Eye (tissue), 1 donor: Measurements from ENCODE around the gene CEP104.
"Not testable (repeated sequence)": the region's sequence is repeated elsewhere in the genome, so short reads cannot be mapped to it uniquely, and the experiment has no call there.

Source experiments
- DNase-seq: peaks from one replicate; pipeline ENCODE4 v3.0.0-alpha.2; 2015

Gene CEP104

DNA sequence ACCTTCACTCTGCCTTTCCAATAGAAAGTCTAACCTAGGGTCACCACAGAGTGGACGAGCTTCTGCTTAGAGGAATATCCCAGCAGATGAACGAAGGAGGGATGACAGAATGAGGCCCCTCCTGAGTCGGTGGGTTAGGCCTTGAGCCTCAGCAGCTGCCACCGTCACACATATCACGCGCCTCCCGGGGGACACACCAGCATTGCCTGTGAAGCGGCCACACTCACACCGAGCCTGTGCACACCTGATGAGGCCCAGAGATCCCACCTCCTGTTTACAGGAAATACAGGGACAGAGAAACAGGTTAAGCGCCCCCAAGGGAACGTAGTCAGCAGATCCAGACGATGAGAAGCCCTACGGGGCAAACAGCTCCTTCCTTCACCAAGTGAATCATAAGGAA is 35.6 kb downstream of the CEP104 start:
- peak; percentile 88 for DNase-seq

GRCh38 chr1:3821004-3821403 is 36.0 kb downstream of the CEP104 start:
- peak; percentile 94 for DNase-seq

GRCh38 chr1:3820316-3820715 is 36.7 kb downstream of the CEP104 start:
- no peak for DNase-seq

GRCh38 chr1:3819771-3820200 is 37.2 kb downstream of the CEP104 start:
- DNase-seq = peak; percentile 66

GRCh38 chr1:3817821-3818597 is 39.0 kb downstream of the CEP104 start:
- no peak for DNase-seq

DNA sequence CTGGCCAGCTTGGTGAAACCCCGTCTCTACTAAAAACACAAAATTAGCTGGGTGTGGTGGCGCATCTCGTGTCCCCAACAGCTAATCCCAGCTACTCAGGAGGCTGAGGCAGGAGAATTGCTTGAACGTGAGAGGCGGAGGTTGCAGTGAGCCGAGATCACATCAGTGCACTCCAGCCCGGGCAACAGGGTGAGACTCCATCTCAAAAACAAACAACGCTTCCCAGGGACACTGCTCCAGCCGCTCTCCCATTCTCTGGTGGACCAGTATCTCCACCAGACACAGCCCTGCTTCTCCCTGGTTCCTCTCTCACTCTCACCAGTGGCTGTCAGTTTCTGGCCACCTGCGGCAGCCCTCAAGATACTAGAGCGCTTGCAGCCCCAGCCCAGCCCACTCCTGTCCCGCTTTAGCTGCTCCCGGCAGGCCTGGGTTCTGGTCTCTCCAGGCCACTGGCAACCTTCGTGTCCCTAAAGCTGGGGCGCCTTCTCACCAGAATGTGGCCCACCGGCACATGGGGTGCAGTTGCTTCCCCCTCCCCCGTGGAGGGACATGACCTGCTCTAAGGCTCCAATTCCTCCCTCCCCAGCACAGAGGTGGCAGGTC is 39.8 kb downstream of the CEP104 start:
- DNase-seq = no peak

GRCh38 chr1:3816331-3817137 is 40.5 kb downstream of the CEP104 start:
- DNase-seq = no peak

DNA sequence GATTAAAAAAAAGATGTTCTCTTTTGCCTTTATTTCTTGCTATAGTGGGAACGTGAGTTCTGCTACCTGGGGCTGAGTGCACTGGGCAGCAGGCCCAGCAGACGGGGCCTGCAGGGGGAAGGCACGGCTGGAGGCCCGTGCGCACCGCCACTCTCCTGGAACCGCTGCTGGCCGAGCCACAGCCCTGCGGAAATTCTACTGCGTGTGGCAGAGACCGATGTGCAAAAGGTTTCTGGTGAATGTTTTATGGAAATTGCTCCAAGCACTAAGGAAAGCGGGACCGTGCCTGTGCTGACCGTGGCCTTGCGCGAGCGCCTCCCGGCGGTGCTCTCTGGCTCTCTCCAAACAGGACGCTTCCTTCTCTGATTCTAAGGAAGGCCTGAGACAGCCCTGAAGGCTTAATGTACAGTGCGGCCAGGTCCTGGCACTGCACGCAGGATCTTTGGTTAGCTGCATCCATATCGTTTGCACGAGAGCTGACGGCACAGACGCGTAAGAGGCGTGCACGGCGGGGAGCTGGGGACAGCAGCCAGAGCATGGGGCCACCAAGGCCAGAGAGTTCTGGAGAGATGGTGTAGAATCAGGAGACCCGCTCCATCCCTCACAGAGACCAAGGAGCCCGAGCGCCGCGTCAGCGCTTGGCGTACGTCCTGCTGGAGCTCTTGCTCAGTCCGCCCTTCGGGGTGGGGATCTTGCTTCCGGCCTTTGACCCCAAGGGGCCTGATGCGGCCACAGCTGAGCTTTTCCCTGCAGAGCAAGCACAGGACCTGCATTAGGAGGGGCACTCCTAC is 42.0 kb downstream of the CEP104 start:
- no peak for DNase-seq

DNA sequence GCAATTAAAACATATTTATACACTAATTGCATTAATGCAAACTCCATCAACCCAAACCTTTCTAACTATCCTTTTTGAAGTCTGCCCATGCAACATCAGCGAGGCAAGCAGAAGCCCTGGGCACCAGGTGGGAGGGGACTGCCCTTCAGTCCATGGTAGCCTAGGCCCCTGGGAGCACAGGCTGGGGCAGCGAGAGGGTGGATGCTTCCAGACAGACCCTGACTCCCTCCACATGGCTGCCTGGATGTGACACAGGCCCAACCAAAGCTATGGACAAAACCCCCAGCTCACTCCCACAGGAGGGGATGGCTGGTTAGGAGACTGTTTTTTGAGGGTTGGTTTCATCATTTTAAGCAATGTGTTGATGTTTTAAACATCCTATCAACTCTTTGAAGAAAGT is 42.9 kb downstream of the CEP104 start:
- no peak for DNase-seq

DNA sequence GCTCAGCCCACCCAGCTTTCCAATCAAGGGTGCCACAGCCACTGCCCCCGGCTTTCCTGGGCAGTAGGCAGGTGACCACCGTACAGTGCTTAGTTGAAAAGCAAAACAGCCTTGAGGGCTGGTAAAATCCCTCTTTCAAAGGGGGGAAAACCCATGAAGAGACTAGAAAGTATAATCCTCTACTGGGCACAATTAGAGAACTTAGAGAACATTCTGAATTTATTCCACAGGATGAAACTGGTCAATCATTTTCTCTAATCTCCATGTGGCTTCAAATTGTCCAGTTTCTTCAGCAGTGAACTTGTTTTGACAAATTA is 45.5 kb downstream of the CEP104 start:
- DNase-seq = no peak

- not testable (repeated sequence) for DNase-seq
Measured at GRCh38 chr1:3810149-3810761, 46.8 kb downstream of the CEP104 start.

- DNase-seq = no peak
Measured at GRCh38 chr1:3809680-3810079, 47.3 kb downstream of the CEP104 start.

GRCh38 chr1:3807769-3808168 is 49.2 kb downstream of the CEP104 start:
- no peak for DNase-seq

- DNase-seq = no peak
Measured at GRCh38 chr1:3805038-3805437, 52.0 kb downstream of the CEP104 start.

- DNase-seq = not testable (repeated sequence)
Measured at GRCh38 chr1:3804627-3804944, 52.4 kb downstream of the CEP104 start.

- DNase-seq = no peak
Measured at GRCh38 chr1:3803905-3804626, 52.9 kb downstream of the CEP104 start.

- not testable (repeated sequence) for DNase-seq
Measured at GRCh38 chr1:3800795-3801194, 56.2 kb downstream of the CEP104 start.

- DNase-seq = peak; percentile 76
Measured at GRCh38 chr1:3799976-3800685, 56.9 kb downstream of the CEP104 start.

DNA sequence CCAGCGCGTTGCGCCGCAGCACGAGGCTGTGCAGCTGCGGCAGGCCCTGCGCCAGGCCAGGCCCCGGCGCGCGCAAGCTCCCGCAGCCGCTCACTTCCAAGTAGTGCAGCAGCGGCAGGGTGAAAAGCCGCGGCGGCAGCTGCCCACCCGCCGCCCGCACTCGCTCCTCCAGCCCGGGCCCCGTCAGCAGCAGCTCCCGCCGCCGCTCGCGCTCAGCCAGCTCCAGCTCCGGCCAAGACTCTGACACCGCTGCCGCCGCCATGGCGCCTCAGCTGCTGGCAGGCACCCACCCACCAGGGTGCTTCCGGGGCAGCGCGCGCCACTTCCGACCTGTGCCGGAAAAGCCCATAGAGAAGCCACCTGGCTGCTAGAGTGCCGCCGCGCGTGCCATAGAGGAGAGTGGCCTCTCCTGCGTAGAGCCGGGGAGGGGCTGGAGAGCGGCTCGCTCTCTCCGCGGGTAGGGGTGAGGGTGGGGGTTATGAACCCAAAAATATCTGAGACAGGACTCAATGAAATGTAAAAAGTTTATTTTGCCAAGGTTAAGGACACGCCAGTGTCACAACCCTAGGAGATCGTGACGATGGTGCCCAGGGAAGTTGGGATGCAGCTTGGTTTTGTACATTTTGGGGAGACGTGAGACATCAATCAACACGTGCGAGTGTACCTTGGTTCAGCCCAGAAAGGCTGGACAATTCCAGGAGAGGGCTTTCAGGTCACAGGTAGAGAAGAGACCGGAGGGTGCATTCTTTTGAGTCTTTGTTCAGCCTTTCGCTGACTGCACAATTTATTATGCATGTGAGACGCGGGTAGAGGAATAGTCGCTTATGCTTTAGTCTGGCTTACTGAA is 60.6 kb downstream of the CEP104 start, which contains the start of gene LRRC47:
Gene LRRC47, minus strand, starts transcription at position 284 of the 847 bp plus-strand sequence. Its CDS starts 22 bp downstream, at position 262.
- DNase-seq = peak; percentile 95
